Kidney glomerular epithelial cell (primary cell): ENCODE data around the gene DISP3.

Experiments
- DNase-seq: peaks from one replicate; lab custom pipeline; 2025; lab: John Stamatoyannopoulos, UW

The DISP3 gene

DNA sequence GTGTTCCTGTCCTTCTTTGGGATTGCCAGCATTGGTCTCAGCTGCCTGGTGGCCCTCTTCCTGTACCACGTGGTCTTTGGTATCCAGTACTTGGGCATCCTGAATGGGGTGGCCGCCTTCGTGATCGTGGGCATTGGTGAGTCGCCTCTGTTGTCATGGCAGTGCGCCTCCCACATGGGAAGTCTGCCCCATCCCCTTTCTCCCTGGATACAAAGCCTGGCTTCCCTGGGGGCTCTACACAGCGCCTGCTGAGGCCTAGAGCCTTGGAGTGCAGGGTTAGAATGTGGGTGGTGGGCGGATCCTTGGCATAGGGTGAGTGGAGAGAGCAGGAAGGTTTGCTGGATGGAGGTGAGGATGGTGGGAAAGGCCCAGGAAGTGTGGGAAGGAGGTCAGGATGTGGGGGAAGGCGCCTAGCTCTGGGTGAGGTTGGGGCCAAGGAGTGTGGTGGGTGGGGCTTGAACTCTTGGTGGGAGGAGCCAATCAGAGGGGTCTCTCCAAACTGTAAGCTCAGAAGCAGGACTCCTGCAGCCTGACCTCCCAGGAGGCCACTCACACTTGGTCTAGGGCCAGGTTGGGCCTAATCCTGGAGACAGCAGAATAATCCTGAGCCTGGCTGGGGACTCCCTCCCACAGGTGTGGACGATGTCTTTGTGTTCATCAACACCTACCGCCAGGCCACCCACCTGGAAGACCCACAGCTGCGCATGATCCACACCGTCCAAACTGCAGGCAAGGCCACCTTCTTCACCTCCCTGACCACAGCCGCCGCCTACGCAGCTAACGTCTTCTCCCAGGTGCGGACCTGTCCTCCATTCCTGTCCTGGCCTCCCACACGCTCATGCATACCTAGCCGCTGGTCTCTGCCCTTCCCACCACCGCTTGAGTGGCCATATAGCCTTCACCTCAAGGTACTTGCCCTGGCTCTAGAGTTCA is 36.7 kb downstream of the DISP3 start:
- no peak for DNase-seq

DNA sequence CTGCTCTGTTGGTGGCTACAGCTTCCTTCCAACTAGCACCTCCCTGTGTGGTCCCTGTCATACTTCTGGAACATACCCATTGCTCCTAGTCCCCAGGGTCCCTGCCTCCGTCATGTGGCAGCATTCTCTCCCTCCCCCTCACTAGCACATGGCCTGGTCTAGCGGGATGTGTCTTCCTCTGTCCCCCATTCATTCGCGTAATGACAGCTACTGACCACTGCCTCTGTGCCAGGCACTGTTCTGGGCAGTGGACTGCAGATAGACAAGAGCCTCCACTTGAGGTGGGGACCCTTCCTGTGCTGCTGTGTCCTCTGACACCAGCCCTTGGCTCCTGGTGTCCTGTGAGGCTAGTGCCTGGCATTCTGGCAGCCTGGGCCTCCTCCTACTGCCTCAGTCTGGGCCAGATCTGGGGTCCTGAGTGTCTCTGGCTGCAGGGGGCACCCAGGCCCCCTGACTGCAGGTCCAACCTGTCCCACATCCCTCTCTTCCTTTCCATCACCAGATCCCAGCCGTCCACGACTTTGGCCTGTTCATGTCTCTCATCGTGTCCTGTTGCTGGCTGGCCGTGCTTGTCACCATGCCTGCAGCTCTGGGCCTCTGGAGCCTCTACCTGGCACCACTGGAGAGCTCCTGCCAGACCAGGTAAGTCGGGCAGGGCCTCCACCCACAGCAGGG is 38.1 kb downstream of the DISP3 start:
- no peak for DNase-seq

DNA sequence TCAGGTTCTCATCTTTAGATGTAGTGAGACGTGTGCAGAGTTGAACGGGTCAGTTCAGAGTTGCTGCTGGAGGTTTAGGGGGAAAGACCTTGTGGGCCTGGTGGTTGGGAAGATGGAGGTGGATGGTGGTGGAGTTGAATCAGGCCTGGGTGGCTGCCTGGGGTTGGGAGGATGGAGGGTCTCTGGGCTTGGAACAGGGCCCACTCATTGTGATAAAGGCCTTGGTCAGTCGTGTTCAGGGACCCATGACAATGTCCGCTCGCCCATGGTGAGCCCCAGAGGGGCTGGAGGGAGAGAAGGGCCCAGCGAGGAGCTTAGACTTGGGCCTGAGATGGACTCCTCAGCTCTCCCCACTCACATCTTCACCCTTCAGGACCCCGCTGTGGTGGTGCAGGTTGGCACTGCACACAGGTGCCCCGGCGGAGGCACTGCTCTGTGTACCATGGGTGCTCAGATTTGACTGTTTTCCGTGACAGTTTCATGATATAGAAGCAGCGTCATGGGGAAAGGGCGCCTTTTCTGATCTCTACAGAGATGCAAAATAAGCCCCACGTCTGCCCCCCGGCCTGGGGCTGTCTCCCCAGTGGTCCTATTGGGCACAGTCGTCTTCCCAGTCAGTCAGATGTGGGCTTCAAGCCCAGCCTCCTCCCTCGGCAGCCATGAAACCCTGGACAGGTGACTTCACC is 39.2 kb downstream of the DISP3 start:
- no peak for DNase-seq

DNA sequence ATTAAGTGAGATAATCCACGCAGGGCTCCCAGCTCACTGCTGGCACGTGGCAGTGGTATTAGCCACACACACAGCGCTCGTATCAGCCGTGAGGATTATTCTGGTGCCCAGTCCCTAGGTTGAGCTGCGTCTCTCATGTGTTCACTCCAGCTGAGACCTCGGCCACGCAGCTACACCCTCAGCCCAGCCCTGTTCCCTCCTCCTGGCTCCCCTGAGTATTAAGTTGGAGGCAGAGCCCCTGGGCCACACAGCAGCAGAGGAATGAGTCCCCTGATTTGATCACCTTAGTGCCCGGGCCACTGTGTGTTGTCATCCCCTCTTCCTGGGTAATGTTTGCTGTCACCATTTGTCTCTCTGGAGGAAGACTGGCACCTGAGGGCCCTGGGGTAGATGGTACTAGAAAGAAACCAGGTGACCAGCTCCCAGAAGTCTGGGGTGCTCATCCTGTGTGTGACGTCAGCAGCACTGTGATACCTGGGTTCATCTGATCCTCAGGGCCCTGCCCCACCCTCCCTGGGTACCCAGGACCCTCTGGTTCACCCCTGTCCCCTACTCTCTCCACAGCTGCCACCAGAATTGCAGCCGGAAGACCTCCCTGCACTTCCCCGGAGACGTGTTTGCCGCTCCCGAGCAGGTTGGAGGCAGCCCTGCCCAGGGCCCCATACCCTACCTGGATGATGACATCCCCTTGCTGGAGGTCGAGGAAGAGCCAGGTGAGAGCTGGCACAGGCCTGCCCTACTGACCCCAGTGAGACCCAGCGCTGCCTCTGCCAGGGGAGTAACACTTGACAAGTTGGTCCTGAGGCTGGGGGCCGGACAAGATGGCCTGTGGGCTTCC is 40.1 kb downstream of the DISP3 start:
- no peak for DNase-seq

DNA sequence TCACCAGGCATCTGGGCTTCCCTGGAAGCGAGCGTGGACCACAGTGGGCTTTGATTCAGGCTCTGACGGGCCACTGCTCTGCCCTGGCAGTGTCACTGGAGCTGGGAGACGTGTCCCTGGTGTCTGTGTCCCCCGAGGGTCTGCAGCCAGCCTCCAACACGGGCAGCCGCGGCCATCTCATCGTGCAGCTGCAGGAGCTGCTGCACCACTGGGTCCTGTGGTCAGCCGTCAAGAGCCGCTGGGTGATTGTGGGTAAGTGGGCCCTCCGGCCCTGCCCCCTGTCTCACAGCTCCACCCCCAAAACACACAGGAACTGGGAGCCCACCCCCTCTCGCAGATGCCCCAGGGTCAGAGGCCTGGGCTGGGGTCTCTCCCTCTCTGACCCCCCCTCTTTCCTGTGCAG is 40.7 kb downstream of the DISP3 start:
- no peak for DNase-seq

DNA sequence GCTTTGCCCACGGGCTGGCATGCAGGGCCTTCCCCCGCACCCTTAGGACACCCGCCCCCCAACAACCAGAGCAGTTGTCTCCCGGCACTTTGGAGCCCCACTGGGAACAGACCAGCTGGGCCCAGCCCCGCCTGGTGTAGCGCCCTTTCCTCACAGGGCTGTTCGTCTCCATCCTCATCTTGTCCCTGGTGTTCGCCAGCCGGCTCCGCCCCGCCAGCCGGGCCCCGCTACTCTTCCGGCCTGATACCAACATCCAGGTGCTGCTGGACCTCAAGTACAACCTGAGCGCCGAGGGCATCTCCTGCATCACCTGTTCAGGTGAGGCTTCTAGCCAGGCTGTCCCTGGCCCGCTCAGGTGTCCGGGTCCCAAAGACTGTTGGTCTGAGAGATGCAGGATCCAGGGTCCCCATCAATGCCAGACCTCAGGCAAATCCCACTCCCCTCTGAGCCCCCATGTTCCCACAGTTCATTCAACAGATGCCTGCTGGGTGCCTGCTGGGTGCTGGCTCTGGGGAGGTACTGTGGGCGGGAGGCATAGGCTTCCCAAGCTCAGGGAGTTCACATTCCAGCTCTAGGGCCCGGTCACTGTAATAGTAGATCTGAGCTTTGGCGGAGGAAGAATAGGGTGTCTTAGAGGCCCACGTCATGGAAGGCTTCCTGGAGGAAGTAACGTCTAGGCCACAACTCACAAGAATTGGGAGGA is 41.7 kb downstream of the DISP3 start:
- DNase-seq, result no peak

DNA sequence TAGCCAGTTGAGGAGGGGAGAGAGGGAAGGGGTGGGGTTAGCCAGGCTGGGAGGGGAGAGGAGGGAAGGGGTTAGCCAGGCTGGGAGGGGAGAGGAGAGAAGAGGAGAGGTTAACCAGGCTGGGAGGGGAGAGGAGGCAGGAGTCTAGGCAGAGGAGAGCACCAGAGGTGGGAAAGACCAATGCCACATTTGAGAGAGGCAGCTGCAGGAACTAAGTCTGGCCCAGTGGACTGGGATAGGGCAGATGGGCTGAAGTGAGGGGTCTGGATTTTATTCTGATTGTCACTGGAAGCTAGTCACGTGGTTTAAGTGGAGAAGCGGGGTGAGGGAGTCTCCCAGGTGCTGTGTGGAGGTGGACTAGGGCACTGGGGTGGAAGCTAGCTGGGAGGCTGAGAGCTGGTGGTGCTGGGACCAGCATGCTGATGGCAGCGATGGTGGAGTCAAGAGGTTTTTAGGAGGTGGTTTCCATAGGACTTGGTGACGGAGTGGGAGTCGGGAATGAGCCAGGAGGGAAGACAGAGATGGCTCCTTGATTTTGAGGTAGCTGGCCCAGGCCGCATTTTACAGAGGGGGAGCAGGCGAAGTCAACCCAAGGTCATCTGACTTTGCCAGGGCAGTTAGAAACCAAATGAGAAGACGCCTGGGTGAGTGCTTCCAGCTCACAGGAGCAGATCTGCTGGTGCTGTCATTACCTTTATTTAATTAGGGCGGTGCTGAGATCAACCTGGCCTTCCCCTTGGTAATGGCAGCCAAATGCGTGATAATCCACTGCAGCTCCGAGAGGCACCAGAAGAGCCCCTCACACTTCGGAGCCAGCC is 42.8 kb downstream of the DISP3 start:
- no peak for DNase-seq

DNA sequence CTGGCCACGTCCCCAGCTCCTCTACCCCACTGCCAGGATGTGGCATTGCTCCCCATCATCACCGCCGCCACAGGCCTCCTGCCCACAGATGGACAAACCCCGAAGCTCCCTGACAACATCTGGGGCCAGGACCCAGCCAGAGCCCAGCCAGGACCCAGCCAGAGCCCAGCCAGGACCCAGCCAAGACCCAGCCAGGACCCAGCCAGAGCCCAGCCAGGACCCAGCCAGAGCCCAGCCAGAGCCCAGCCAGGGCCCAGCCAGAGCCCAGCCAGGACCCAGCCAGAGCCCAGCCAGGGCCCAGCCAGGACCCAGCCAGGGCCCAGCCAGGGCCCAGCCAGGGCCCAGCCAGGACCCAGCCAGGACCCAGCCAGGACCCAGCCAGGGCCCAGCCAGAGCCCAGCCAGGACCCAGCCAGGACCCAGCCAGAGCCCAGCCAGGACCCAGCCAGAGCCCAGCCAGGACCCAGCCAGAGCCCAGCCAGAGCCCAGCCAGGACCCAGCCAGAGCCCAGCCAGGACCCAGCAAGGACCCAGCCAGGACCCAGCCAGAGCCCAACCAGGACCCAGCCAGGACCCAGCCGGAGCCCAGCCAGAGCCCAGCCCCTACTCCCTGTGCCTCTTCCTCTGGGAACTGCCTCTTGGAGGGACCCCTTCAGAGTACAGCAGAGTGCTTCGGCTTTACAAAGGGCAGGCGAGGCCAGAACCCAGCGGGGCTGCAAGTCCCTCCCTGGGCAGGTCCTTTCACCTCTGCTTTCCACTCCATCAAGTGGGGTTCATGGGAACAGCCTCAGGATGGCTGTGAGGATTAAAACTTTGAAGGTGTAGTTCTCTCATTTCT is 43.7 kb downstream of the DISP3 start:
- no peak for DNase-seq

DNA sequence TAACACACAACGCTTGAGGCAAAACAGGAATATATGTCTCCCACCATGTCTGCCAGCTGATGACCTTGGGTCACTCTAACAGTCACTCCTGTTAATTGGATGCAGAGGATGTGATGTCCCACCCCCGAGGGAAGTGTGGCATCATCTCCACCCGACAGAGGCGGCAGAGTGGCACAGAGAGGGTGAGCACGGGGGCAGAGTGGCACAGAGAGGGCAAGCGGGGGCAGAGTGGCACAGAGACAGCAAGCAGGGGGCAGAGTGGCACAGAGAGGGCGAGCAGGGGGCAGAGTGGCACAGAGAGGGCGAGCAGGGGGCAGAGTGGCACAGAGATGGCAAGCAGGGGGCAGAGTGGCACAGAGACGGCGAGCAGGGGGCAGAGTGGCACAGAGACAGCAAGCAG is 44.3 kb downstream of the DISP3 start:
- DNase-seq, result no peak

DNA sequence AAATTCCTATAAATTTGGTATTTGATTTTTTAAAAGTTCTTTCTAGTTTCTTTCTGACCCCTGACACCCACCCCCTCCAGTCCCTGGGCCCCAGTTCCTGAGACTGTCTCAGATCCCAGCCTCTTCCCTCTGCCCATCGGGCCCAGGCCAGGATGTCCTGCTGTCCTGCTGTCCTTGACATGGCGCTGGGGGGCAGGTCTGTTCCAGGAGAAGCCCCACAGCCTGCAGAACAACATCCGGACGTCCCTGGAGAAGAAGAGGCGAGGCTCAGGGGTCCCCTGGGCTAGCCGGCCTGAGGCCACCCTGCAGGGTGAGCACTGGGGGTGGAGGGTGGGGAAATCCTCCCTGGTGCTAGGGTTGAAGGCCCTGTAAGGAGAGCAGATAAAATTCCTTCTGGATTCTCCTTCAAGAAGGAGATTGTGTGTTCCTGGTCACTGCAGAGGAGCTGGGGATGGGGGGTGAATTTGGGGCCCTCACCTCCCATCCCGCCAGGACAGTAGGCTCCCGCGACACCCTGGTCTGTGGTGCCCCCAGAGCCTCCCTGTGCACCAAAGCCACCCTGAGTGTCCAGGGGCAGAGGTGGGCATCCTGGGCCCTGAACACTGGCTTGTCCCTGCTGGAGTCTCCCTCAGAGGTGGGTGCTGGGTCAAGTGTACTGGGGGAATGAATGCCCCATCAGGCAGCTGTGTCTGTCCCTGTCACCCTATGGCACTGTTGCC is 45.0 kb downstream of the DISP3 start:
- no peak for DNase-seq

DNA sequence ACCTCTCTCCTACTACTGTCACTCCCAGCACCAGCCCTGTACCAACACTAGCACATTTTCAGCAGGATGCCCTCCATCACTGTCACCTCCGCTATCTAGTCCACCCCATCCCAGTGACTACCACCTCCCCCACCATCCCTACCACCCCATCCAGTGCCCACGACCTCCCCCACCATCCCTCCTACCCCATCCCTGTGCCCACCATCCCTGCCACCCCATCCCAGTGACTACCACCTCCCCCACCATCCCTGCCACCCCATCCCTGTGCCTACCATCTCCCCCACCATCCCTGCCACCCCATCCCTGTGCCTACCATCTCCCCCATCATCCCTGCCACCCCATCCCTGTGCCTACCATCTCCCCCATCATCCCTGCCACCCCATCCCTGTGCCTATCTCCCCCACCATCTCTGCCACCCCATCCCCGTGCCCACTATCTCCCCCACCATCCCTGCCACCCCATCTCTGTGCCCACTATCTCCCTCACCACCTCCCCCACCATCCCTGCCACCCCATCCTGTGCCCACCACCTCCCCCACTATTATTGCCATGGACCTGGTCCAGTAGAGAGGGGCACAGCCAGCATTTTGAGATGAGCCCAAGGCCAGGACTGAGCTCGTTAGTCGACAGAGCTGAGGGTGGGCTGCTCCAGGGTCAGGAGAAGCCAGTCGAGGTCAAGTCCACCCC is 45.7 kb downstream of the DISP3 start:
- no peak for DNase-seq

DNA sequence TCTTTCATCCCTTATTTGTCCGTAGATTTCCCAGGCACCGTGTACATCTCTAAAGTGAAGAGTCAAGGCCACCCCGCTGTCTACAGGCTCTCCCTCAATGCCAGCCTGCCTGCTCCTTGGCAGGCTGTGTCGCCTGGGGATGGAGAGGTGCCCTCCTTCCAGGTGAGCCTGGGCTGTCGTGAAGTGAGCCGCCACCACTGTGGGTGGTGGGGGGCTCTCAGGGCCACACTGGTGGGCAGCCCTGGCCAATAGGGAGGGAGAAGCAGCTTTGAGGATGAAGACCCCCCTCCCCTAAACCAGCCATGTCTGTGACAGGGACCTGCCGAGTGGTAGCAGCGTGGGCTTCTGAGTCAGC is 46.2 kb downstream of the DISP3 start:
- no peak for DNase-seq

DNA sequence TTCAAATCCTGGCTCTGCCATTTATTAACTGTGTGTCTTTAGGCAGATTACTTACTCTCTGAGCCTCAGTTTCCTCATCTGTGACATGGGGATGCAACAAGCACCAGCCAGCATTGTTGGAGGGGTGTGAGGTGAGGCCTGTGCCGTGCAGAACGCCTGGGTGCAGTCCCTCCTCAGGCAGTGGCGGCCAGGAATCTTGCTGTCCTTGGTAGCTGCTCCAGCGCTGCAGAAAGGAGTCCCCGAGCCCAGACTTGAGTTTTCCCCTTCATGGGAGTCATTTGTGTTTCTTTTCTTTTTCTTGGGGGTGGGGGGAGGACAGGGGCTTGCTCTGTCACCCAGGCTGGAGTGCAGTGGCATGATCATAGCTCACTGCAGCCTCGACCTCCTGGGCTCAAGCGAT is 46.6 kb downstream of the DISP3 start:
- DNase-seq, result no peak

DNA sequence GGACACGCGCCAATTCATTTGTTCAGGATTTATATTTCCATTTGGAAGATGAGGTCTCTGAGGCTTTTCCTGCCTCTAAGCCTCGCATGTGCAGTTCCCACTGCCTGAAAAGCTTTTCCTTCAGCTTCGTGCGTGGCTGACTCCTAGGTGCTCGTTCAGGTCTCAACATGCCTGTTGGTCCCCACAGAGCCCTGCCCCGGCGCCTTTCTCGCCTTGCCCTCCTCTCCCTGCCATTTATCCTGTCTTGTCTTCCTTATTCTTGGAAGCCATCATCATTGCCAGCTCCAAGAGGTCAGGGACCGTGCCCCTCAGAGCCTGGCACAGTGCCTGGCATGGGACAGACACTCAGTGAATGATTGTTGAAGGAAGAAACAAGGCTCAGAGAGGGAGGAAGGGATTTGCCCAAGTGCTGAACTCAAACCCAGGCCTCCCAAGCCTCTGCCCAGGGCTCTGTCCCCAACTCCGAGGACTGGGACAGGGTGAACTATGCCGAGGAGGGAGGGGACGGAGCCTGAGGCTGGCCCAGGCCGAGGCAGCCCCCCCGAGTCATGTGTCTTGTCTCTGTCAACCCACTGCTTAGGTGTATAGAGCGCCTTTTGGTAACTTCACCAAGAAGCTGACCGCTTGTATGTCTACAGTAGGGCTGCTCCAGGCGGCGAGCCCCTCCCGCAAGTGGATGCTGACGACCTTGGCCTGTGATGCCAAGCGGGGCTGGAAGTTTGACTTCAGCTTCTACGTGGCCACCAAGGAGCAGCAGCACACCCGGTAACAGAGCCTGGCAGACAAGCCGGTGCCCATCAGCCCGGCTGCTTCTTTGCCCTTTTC is 47.3 kb downstream of the DISP3 start:
- DNase-seq, result no peak

DNA sequence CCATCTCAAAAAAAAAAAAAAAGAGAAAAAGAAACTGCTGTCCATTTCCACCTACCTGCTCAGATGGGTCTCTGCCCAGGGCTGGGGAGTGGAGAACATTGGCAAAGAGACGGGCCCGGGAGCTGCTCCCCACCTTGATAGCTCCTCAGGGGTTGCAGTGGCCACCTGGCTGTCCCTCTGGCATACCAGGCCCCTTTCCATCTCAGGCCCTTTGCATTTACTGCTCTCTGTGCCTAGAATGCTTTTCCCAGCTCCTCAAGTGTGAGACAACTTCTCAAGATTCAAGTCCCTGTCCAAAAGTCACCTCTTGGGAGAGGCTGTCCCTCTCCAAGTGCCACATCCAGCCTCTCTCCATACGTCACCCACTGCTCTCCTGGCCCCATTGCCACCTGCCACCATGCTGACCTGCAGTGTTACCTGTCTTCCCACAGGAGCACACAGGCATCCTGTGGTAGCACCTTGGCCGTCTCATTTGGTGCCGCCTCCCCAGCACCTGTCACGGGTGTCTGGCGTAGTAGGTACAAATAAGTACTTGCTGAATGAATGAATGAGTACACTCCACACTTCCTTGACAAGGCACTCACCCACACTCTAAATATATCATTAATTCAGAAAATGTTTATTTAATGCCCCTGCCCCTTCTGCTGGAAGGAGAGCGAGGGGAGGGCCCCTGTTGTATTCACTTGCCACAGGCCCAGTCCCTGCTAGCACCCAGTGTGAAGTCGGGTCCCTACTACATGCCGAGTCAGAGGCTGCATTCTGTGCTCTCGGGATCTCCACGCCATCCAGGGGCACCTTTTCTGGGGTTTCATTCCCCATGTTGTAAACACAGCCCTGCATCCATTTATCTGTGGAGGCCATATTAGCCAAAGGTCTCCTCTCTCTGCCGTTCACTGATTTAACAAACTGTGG is 48.8 kb downstream of the DISP3 start:
- no peak for DNase-seq

DNA sequence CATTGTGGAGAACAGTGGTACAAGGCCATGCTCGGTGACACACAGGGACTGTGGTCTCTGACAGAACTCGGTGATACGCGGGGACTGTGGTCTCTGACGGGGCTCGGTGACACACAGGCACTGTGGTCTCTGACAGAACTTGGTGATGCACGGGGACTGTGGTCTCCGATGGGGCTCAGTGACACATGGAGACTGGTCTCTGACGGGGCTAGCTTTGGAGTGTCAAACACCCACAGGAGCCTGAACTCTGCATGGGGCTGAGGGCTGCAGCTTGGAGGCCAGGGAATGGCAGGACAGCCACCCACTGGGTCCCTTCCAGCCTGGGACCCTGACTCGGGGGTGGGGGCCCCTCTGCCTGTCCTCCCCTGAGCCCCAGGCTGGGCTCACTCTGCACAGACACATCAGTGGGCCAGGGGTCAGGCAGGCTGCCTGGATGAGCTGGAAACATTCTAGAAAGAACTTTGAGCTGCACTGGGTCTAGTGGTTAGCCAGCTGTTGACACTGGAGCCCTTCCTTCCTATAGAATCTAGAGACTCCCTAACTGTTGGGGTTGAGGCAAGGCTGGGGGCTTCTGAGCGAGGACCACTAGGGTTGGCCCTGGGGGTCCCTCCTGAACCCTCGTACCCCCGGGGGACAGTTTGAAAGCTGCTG is 49.8 kb downstream of the DISP3 start:
- DNase-seq, result no peak
